CD8-positive, alpha-beta memory T cell (primary cell): ENCODE results near the gene SEMA3G. TPM values are rescaled to one million over a fixed set of nuclear protein-coding genes. Genes with fewer than 3 reads are reported as not detected.

Experiments used
- CTCF ChIA-PET: fragments of 350-600 bp; sonication (Branson Sonifier 250); formaldehyde crosslinking; loops from one replicate; lab custom pipeline; 2021; ENCODE audit warnings: antibody characterized with exemption; lab: Charles Lee
- POLR2A ChIA-PET: fragments of 350-600 bp; sonication (Branson Sonifier 250); formaldehyde crosslinking; loops from one replicate; lab custom pipeline; 2021; ENCODE audit warnings: antibody characterized with exemption; lab: Charles Lee
- DNase-seq, 5 donors: peaks; one replicate each; pipeline versions ENCODE4 v3.0.0 to v3.0.0-alpha.2; 2020 to 2022; ENCODE audit warnings: mixed read lengths in 1 of 5
- H3K27ac ChIP-seq: one replicate; pipeline ENCODE4 v1.7.0; 2013; ENCODE audit warnings: low read depth, mild to moderate bottlenecking, low read length, moderate library complexity
- H3K27me3 ChIP-seq: 2 replicates; pipeline ENCODE4 v1.7.0; 2013; ENCODE audit warnings: low read length, mild to moderate bottlenecking; ENCODE audit not compliant: insufficient read depth, poor library complexity, severe bottlenecking
- H3K36me3 ChIP-seq: 2 replicates; pipeline ENCODE4 v1.7.0; 2013; ENCODE audit warnings: mild to moderate bottlenecking, low read length, moderate library complexity; ENCODE audit not compliant: insufficient read depth
- H3K4me1 ChIP-seq: 2 replicates; pipeline ENCODE4 v1.7.0; 2013; ENCODE audit warnings: mild to moderate bottlenecking, low read length, moderate library complexity; ENCODE audit not compliant: insufficient read depth
- H3K4me3 ChIP-seq: 2 replicates; pipeline ENCODE4 v1.7.0; 2013; ENCODE audit warnings: mild to moderate bottlenecking, low read length
- H3K9me3 ChIP-seq: 2 replicates; pipeline ENCODE4 v1.7.0; 2013; ENCODE audit warnings: mild to moderate bottlenecking, low read length
- H3K27ac Mint-ChIP-seq, 8 donors: one replicate each; pipeline ENCODE4 v1.8.0; 2020 to 2021; ENCODE audit warnings: mixed read lengths in 8 of 8, mild to moderate bottlenecking in 6 of 8, inconsistent platforms in 3 of 8, moderate library complexity in 3 of 8
- H3K27me3 Mint-ChIP-seq, 2 donors: one replicate each; pipeline ENCODE4 v1.8.0; 2020 to 2021; ENCODE audit warnings: mixed read lengths in 2 of 2, mild to moderate bottlenecking in 1 of 2, moderate library complexity in 1 of 2
- H3K36me3 Mint-ChIP-seq, 3 donors: one replicate each; pipeline ENCODE4 v1.8.0; 2020 to 2021; ENCODE audit warnings: mixed read lengths in 3 of 3, inconsistent platforms in 1 of 3, mild to moderate bottlenecking in 1 of 3
- H3K4me1 Mint-ChIP-seq, 3 donors: one replicate each; pipeline ENCODE4 v1.8.0; 2020 to 2021; ENCODE audit warnings: mixed read lengths in 3 of 3, inconsistent platforms in 1 of 3, mild to moderate bottlenecking in 1 of 3
- H3K4me3 Mint-ChIP-seq, 7 donors: one replicate each; pipeline ENCODE4 v1.8.0; 2020 to 2021; ENCODE audit warnings: mixed read lengths in 7 of 7, mild to moderate bottlenecking in 6 of 7, moderate library complexity in 4 of 7, inconsistent platforms in 2 of 7
- H3K9me3 Mint-ChIP-seq, 5 donors: one replicate each; pipeline ENCODE4 v1.8.0; 2020 to 2022; ENCODE audit warnings: mixed read lengths in 5 of 5, mild to moderate bottlenecking in 3 of 5, moderate library complexity in 2 of 5, inconsistent platforms in 1 of 5
- polyA plus RNA-seq: library from polyadenylated mRNA; unstranded; fragments of 300-500 nt; fragmentation: Illumina TruSeq; gene quantifications from one replicate; pipeline ENCODE4 v1.2.3, GENCODE V29; 2021
- total RNA-seq, 2 experiments: library from RNA; stranded (reverse); gene quantifications; one replicate each; pipeline ENCODE4 v1.2.3, GENCODE V29; 2021

SEMA3G gene
- total and polyA plus RNA-seq, 3 experiments from 2014 or later: 0.13 to 0.16 TPM; not detected in 1

- CTCF ChIA-PET: no interaction called here
- Mint-ChIP-seq H3K27me3 (no peaks in the 10 kb centered on the region), H3K4me1 (peaks cover 3 to 9% (median 5%) of the 10 kb centered on the region in 3 donors), H3K36me3 (no peaks in the 10 kb centered on the region), H3K9me3 (no peaks in the 10 kb centered on the region), H3K27ac (no peak overlapping the region), H3K4me3 (no peak overlapping the region)
- DNase-seq: no peak
- H3K36me3 ChIP-seq: no peaks in the 10 kb centered on the region
- H3K9me3 ChIP-seq: no peaks in the 10 kb centered on the region
- H3K4me3 ChIP-seq: no peak overlapping the region
- no peak overlapping the region for H3K27ac ChIP-seq
- no peaks in the 10 kb centered on the region for H3K27me3 ChIP-seq
- H3K4me1 ChIP-seq: no peaks in the 10 kb centered on the region
- POLR2A ChIA-PET: no interaction called here
These were observed 8.3 kb downstream of the SEMA3G start for GRCh38 chr3:52436500-52437149.

DNA sequence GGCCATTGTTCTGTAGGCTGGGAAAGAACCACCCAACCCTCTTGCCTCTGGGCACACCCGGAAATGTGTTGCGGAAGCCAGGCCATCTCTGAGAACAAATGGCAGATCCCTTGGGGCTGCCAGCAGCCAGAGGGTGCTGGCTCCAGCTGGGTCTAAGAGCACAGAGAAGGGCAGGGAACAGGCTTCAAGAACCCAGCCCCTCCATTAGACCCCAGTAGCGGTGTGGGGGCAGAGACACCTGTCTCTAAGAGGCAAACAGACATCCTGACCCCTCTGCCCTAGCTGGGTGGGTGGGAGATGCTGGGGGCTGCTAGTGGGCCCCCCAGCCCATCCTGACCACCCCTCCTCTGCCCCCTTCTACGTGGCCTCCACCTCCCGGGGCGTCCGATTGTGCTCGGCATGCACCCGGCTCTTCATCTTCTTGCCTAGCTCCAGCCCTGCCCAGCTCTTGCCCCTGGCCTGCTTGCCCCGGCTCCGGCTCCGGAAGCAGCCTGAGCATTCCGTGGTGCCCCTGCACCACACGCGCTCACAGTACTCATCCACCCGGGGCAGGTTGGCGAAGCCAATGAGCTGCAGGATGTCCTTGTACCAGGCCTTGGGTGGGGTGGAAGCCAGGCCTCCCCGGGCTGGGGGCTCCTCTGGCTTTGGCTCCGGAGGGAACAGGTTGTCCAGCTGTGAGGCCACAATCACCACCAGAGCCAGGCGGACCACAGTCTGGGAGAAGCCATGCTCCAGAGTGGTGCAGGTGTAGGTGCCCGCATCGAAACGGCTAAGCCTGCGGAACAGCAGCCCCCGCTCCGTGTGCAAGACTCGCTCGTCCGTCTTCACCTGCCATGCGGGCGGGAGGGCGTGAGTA, 9.4 kb downstream of the SEMA3G start:
- Histone ChIP-seq H3K27ac (no peak overlapping the region), H3K9me3 (no peaks in the 10 kb centered on the region), H3K36me3 (no peaks in the 10 kb centered on the region), H3K4me1 (no peaks in the 10 kb centered on the region), H3K4me3 (no peak overlapping the region), H3K27me3 (no peaks in the 10 kb centered on the region)
- H3K36me3 Mint-ChIP-seq: no peaks in the 10 kb centered on the region
- POLR2A ChIA-PET: no interaction called here
- DNase-seq: no peak
- H3K4me1 Mint-ChIP-seq: peaks cover 3 to 9% (median 5%) of the 10 kb centered on the region in 3 donors
- no peak overlapping the region for H3K27ac Mint-ChIP-seq
- H3K4me3 Mint-ChIP-seq: no peak overlapping the region
- no peaks in the 10 kb centered on the region for H3K9me3 Mint-ChIP-seq
- CTCF ChIA-PET: no interaction called here
- no peaks in the 10 kb centered on the region for H3K27me3 Mint-ChIP-seq

DNA sequence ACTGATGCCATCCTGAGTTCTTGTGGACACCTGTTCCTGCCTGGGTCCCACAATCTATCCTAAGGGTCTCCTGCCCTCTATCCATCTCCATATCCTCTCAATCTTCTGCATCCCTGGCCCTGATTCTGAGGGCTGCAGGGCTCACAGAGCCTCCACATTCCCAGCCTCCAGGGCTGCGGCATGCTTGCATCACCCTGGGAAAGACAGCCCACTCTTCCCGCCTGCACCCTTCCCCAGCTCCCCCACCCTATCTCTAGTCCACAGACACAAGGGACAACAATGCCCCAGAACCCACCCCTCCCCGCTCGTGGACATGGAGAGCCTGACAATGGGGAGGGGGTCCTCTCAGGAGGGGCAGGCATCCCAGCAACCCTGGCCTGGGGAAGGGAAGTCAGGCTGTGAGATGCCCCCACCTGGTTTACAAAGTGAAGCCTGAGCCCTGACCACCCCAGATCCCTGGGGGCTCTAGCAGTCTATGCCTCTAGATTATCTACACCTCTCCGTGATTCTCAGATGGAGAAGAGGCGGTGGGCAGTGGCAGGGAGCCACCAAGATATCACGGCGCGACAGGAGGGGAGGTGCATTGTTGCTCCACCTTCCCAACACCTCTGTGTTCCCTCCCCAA, 10.3 kb downstream of the SEMA3G start:
- Histone ChIP-seq H3K36me3 (no peaks in the 10 kb centered on the region), H3K27ac (no peak overlapping the region), H3K4me3 (no peak overlapping the region), H3K4me1 (no peaks in the 10 kb centered on the region), H3K27me3 (no peaks in the 10 kb centered on the region), H3K9me3 (no peaks in the 10 kb centered on the region)
- Mint-ChIP-seq H3K36me3 (no peaks in the 10 kb centered on the region), H3K27ac (peak overlapping the region in 2 of 8 donors; percentile 37 to 82), H3K4me3 (no peak overlapping the region), H3K9me3 (no peaks in the 10 kb centered on the region), H3K27me3 (no peaks in the 10 kb centered on the region), H3K4me1 (peaks cover 3 to 9% (median 5%) of the 10 kb centered on the region in 3 donors)
- no peak for DNase-seq
- CTCF ChIA-PET: interaction anchor here (1.4 kb wide), 1 partner anchor 11 kb away, joined by 4 read pairs; the partner anchor contains the start of gene SEMA3G
- POLR2A ChIA-PET: no interaction called here

GRCh38 chr3:52433996-52434479, 10.9 kb downstream of the SEMA3G start:
- Mint-ChIP-seq H3K27me3 (peaks cover 0 to 1% of the 10 kb centered on the region in 2 donors), H3K27ac (peak overlapping the region in 2 of 8 donors; percentile 37 to 82), H3K36me3 (no peaks in the 10 kb centered on the region), H3K4me3 (no peak overlapping the region), H3K9me3 (no peaks in the 10 kb centered on the region), H3K4me1 (peaks cover 3 to 9% (median 5%) of the 10 kb centered on the region in 3 donors)
- no peak for DNase-seq
- H3K27ac ChIP-seq: no peak overlapping the region
- ChIA-PET POLR2A (no interaction called here), CTCF (interaction anchor here (1.0 to 1.4 kb wide), 2 partner anchors 11 to 14 kb away, joined by 3 to 4 read pairs; partner anchors contain the start of gene SEMA3G)
- H3K27me3 ChIP-seq: no peaks in the 10 kb centered on the region
- no peak overlapping the region for H3K4me3 ChIP-seq
- no peaks in the 10 kb centered on the region for H3K9me3 ChIP-seq
- H3K36me3 ChIP-seq: no peaks in the 10 kb centered on the region
- no peaks in the 10 kb centered on the region for H3K4me1 ChIP-seq

GRCh38 chr3:52433328-52433995, 11.4 kb downstream of the SEMA3G start:
- Histone ChIP-seq H3K9me3 (no peaks in the 10 kb centered on the region), H3K27ac (no peak overlapping the region), H3K27me3 (no peaks in the 10 kb centered on the region), H3K4me1 (no peaks in the 10 kb centered on the region), H3K36me3 (no peaks in the 10 kb centered on the region), H3K4me3 (no peak overlapping the region)
- POLR2A ChIA-PET: no interaction called here
- CTCF ChIA-PET: interaction anchor here (1.0 to 1.4 kb wide), 2 partner anchors 12 to 15 kb away, joined by 3 to 4 read pairs; partner anchors contain the start of gene SEMA3G
- Mint-ChIP-seq H3K27ac (peak overlapping the region in 4 of 8 donors; percentile 1 to 30 (median 16)), H3K9me3 (no peaks in the 10 kb centered on the region), H3K36me3 (no peaks in the 10 kb centered on the region), H3K4me3 (no peak overlapping the region), H3K4me1 (peaks cover 3 to 9% (median 5%) of the 10 kb centered on the region in 3 donors), H3K27me3 (peaks cover 0 to 1% of the 10 kb centered on the region in 2 donors)
- DNase-seq: no peak

DNA sequence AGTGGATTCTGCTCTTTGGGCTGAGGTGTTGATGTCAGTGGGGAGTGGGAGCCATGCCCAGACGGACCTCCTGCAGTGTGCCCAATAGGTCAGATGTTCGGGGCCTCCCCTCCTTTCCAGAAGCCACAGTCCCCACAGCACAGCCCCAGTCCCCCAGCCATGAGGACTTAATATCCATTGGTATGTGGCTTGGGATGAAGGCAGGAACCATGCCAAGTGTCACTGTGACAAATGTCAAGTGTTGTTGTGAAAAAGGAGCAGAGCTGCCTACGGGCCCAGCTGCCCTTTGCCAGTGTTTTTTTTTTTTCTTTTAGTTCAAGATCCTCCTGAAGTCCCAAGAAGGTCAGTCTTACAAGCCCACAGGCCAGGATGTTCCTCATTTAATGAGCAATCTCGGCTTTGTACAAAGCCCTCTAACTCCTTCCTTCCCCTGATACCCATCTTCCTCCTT, 12.2 kb downstream of the SEMA3G start:
- Histone ChIP-seq H3K4me1 (no peaks in the 10 kb centered on the region), H3K36me3 (no peaks in the 10 kb centered on the region), H3K27ac (no peak overlapping the region), H3K4me3 (no peak overlapping the region), H3K9me3 (no peaks in the 10 kb centered on the region), H3K27me3 (no peaks in the 10 kb centered on the region)
- peak overlapping the region in 3 of 8 donors; percentile 13 to 30 (median 28) for H3K27ac Mint-ChIP-seq
- H3K36me3 Mint-ChIP-seq: no peaks in the 10 kb centered on the region
- H3K4me1 Mint-ChIP-seq: peaks cover 3 to 9% (median 5%) of the 10 kb centered on the region in 3 donors
- H3K9me3 Mint-ChIP-seq: no peaks in the 10 kb centered on the region
- peaks cover 0 to 1% of the 10 kb centered on the region in 2 donors for H3K27me3 Mint-ChIP-seq
- CTCF ChIA-PET: interaction anchor here (1.0 kb wide), 2 partner anchors 14 to 16 kb away, joined by 3 to 4 read pairs; no protein-coding TSS in a partner anchor
- DNase-seq: no peak
- no peak overlapping the region for H3K4me3 Mint-ChIP-seq
- POLR2A ChIA-PET: no interaction called here

- Mint-ChIP-seq H3K27me3 (peaks cover 0 to 1% of the 10 kb centered on the region in 2 donors), H3K36me3 (no peaks in the 10 kb centered on the region), H3K9me3 (no peaks in the 10 kb centered on the region), H3K4me3 (no peak overlapping the region), H3K4me1 (peaks cover 3 to 9% (median 5%) of the 10 kb centered on the region in 3 donors), H3K27ac (peak overlapping the region in 2 of 8 donors; percentile 7 to 13)
- H3K4me1 ChIP-seq: no peaks in the 10 kb centered on the region
- CTCF ChIA-PET: interaction anchor here (1.0 to 1.3 kb wide), 3 partner anchors 14 to 20 kb away, joined by 4 to 5 read pairs (median 4); no protein-coding TSS in a partner anchor
- no peaks in the 10 kb centered on the region for H3K27me3 ChIP-seq
- no peak overlapping the region for H3K27ac ChIP-seq
- H3K9me3 ChIP-seq: no peaks in the 10 kb centered on the region
- DNase-seq: no peak
- H3K36me3 ChIP-seq: no peaks in the 10 kb centered on the region
- no peak overlapping the region for H3K4me3 ChIP-seq
- POLR2A ChIA-PET: no interaction called here
These were observed 12.7 kb downstream of the SEMA3G start for GRCh38 chr3:52432225-52432624.
